HG03139 (cell line): ENCODE measurements around the gene B4GALT5.
"Not testable (repeated sequence)": the region's sequence is repeated elsewhere in the genome, so short reads cannot be mapped to it uniquely, and the experiment has no call there.

ENCODE experiments used
- ATAC-seq: cut with Tn5 transposase; IDR thresholded peaks from one replicate; pipeline ENCODE4 v1.9.1; 2021; ENCODE audit not compliant: unreplicated experiment

Gene B4GALT5

GRCh38 chr20:49631061-49631716 lies 82.5 kb downstream of the B4GALT5 start:
- no peak for ATAC-seq

GRCh38 chr20:49630396-49630951 lies 83.2 kb downstream of the B4GALT5 start:
- ATAC-seq = peak; percentile 66

- no peak for ATAC-seq
Observed at GRCh38 chr20:49629606-49630005, 84.1 kb downstream of the B4GALT5 start.

GRCh38 chr20:49628280-49628679 lies 85.4 kb downstream of the B4GALT5 start:
- not testable (repeated sequence) for ATAC-seq

GRCh38 chr20:49627329-49627761 lies 86.3 kb downstream of the B4GALT5 start:
- ATAC-seq = no peak

- not testable (repeated sequence) for ATAC-seq
Observed at GRCh38 chr20:49624988-49625387, 88.7 kb downstream of the B4GALT5 start.

- no peak for ATAC-seq
Observed at GRCh38 chr20:49624317-49624716, 89.4 kb downstream of the B4GALT5 start.

- no peak for ATAC-seq
Observed at GRCh38 chr20:49622243-49622642, 91.4 kb downstream of the B4GALT5 start.

- peak; percentile 80 for ATAC-seq
Observed at GRCh38 chr20:49620364-49621240, 93.1 kb downstream of the B4GALT5 start.

DNA sequence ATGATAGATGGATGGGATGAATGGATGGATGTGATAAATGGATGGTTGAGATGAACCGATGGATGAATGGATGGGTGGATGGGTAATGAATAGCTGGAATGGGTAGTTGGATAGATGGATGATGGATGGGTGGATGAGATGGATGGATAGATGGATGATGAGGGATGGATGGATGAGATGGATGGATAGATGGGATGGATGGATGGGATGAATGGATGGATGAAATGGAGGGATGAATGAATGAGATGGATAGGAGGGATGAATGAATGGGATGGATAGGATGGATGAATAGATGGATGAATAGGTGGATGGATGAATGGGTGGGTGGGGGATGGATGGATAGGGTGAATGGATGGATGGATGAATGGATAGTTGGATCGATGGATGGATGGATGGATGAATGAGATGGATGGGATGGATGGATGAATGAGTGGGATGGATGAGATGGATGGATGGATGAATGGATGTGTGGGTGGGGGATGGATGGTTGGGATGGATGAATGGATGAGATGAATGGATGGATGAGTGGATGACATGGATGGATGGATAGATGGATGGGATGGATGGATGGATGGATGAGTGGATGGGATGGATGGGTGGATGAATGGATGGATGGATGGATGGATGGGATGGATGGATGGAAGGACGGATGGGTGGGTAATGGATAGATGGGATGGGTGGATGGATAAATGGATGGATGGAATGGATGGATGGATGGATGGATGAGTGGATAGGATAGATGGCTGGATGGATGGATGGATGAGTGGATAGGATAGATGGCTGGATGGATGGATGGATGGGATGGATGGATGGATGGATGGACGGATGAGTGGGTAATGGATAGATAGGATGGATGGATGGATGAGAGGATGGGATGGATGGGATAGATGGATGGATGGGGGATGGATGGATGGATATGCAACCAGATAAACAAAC lies 94.3 kb downstream of the B4GALT5 start:
- ATAC-seq = no peak

- ATAC-seq = no peak
Observed at GRCh38 chr20:49618289-49618688, 95.4 kb downstream of the B4GALT5 start.

DNA sequence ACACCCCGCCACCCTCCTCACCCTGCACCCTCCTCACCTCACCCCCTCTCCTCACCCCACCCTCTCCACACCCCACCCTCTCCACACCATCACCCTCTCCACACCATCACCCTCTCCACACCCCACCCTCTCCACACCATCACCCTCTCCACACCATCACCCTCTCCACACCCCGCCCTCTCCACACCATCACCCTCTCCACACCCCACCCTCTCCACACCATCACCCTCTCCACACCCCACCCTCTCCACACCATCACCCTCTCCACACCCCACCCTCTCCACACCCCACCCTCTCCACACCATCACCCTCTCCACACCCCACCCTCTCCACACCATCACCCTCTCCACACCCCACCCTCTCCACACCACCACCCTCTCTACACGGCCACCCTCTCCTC lies 96.3 kb downstream of the B4GALT5 start:
- ATAC-seq = not testable (repeated sequence)

- no peak for ATAC-seq
Observed at GRCh38 chr20:49616154-49617007, 97.3 kb downstream of the B4GALT5 start.

DNA sequence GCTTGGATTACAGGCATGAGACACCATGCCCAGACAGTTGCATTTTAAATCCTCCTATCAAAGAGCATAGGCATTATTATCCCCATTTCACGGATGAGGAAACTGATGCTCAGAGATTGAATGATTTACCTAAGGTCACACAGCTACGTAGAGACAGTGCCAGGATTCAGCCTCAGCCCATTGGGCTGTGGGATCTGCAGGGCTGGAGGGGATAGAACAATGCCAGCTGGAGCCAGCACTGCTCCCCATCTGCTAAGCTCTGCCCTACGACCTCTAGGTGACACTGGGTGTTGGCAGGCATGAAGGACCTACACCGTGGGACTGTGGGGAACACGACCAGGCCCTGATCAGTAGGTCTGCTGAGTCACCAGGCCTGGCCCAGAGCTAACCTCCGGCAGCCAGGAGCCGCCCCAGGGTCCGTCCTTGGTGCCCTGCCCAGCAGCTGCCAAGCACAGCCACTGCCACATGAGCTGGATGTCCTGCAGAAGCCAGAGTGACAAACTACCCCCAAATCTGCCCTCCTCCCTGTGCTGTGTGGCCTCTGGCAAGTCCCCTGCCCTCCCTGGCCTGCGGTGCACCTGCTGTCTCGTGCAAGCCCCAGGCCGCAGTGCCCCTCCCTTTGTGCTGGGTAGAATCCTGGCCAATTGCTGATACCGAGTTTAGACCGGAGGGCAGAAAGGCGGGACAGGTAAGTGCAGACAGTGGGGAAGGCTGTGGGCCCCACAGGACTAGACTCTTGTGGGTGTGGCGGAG lies 98.1 kb downstream of the B4GALT5 start:
- no peak for ATAC-seq

DNA sequence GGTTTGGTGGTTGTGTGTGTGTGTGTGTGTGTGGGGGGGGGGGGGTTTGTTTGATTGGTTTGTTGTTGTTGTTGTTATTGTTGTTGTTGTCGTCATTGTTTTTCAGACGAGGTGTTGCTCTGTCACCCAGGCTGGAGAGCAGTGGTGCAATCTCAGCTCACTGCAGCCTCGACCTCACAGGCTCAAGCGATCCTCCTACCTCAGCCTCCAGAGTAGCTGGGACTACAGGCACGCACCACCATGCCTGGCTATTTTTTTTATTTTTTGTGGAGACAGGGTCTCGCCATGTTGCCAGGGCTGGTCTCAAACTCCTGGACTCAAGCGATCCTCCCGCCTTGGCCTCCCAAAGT lies 98.7 kb downstream of the B4GALT5 start:
- ATAC-seq = not testable (repeated sequence)

DNA sequence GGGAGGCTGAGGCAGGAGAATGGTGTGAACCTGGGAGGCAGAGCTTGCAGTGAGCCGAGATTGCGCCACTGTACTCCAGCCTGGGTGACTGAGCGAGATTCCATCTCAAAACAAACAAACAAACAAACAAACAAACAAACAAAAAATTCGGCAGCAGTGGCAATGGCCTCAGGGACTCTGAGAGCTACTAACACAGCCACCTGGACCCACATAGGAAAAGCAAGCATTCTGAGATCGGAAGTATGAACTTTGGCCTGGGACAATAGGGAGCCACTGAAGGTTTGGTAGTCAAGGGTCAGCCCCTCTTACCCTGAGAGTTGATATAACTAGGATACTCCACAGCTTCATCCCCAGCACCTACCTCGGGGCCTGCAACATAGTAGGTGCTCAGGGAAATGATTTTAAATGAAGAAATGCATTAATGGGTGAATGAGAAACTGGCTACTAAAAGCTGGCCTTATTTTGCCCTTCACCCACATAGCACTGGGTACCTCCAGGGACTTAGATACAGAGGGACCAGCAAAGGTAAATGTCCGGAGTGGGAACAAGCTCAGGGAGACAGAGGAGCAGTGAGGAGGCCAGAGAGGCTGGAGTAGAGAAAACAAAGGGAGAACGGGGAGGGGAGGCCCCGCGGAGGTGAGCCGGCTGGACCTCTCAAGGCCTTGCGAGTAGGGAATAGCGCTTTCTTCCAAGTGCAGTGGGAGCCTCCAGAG lies 99.2 kb downstream of the B4GALT5 start:
- no peak for ATAC-seq

- no peak for ATAC-seq
Observed at GRCh38 chr20:49612127-49612738, 101.4 kb downstream of the B4GALT5 start.

- ATAC-seq = not testable (repeated sequence)
Observed at GRCh38 chr20:49611539-49612126, 102.0 kb downstream of the B4GALT5 start.
